Endothelial cell of umbilical vein (primary cell): ENCODE data around the gene TXLNA. TPM values are rescaled to one million over a fixed set of nuclear protein-coding genes. Genes with fewer than 3 reads are reported as not detected.

Experiments used
- BruUV-seq: library from RNA; stranded (reverse); fragments of 400-500 nt; replicated peaks from 2 replicates; lab custom pipeline; 2021; lab: Mats Ljungman, UMichigan
- CTCF ChIA-PET: fragments of 300-600, 350-600 bp; sonication (Branson Sonifier 250); formaldehyde crosslinking; loops from one replicate; lab custom pipeline; 2021; ENCODE audit warnings: antibody characterized with exemption, inconsistent platforms; lab: Charles Lee
- POLR2A ChIA-PET: fragments of 300-600, 350-600 bp; sonication (Branson Sonifier 250); formaldehyde crosslinking; loops from one replicate; lab custom pipeline; 2021; ENCODE audit warnings: antibody characterized with exemption, inconsistent platforms; lab: Charles Lee
- DNase-seq: peaks from one replicate; pipeline ENCODE4 v3.0.0-alpha.2; 2011; ENCODE audit warnings: low read depth, low spot score
- FAIRE-seq: peaks from 2 replicates; lab custom pipeline; 2011; peaks lifted over from hg19 to GRCh38; lab: Jason Lieb, UNC
- H2AFZ ChIP-seq: 2 replicates; pipeline ENCODE4 v1.6.0; 2012; ENCODE audit warnings: low read depth, low read length, control low read depth, inconsistent platforms
- H3K27ac ChIP-seq: 2 replicates; pipeline ENCODE4 v1.5.1; 2011; ENCODE audit warnings: low read depth, mild to moderate bottlenecking, control low read depth, low read length, moderate library complexity; ENCODE audit not compliant: insufficient read depth
- H3K27me3 ChIP-seq, 2 experiments: 2 replicates each; pipeline versions ENCODE4 v1.6.0 to v1.6.1; 2011; ENCODE audit warnings: low read length in 2 of 2, mixed read lengths in 1 of 2; ENCODE audit not compliant: control insufficient read depth in 2 of 2, insufficient read depth in 2 of 2
- H3K36me3 ChIP-seq, 2 experiments: 2 replicates in 1 of 2; 3 replicates in 1 of 2; pipeline ENCODE4 v1.5.1; 2011; ENCODE audit warnings: low read length in 2 of 2, mild to moderate bottlenecking in 1 of 2, moderate library complexity in 1 of 2; ENCODE audit not compliant: control insufficient read depth in 2 of 2, insufficient read depth in 2 of 2; ENCODE audit errors: extremely low read depth in 1 of 2
- H3K4me1 ChIP-seq: 3 replicates; pipeline ENCODE4 v1.5.1; 2011; ENCODE audit warnings: mild to moderate bottlenecking, low read length; ENCODE audit not compliant: control insufficient read depth, insufficient read depth; ENCODE audit errors: extremely low read depth
- H3K4me2 ChIP-seq: 2 replicates; pipeline ENCODE4 v1.6.1; 2011; ENCODE audit warnings: low read length, control low read depth, mixed read lengths; ENCODE audit not compliant: insufficient read depth
- H3K4me3 ChIP-seq, 3 experiments: fragments of 200-600 bp in 1 of 3; sonication (generic), shearing (Covaris generic) in 1 of 3; replicated peaks in 1 of 3; 2 replicates each; pipeline ENCODE4 v1.5.1; 2011 to 2016; ENCODE audit warnings: control low read depth in 3 of 3, low read length in 3 of 3, mild to moderate bottlenecking in 2 of 3, inconsistent platforms in 1 of 3, low read depth in 1 of 3, moderate library complexity in 1 of 3; ENCODE audit not compliant: insufficient read depth in 1 of 3
- H3K79me2 ChIP-seq: 2 replicates; pipeline ENCODE4 v1.6.0; 2012; ENCODE audit warnings: low read length, inconsistent platforms; ENCODE audit not compliant: control insufficient read depth, insufficient read depth
- H3K9ac ChIP-seq: replicated peaks from 2 replicates; pipeline ENCODE3; 2011; ENCODE audit warnings: low read length, control low read depth; ENCODE audit not compliant: insufficient read depth; ENCODE audit errors: extremely low read depth
- H3K9me1 ChIP-seq: replicated peaks from 3 replicates; pipeline ENCODE4 v1.6.0; 2011; ENCODE audit warnings: mild to moderate bottlenecking, low read length; ENCODE audit not compliant: control insufficient read depth, insufficient read depth; ENCODE audit errors: extremely low read depth
- H3K9me3 ChIP-seq: replicated peaks from 2 replicates; pipeline ENCODE4 v1.5.1; 2012; ENCODE audit warnings: low read length, inconsistent platforms; ENCODE audit not compliant: control insufficient read depth, insufficient read depth
- H4K20me1 ChIP-seq: replicated peaks from 2 replicates; pipeline ENCODE3; 2011; ENCODE audit warnings: mild to moderate bottlenecking, low read length; ENCODE audit not compliant: control insufficient read depth, insufficient read depth; ENCODE audit errors: extremely low read depth
- CTCF ChIP-seq, 2 donors: IDR thresholded peaks; 1 replicate in 1 of 2; 2 replicates in 1 of 2; pipeline ENCODE4 v1.5.1; 2011; ENCODE audit warnings: low read length in 2 of 2, mild to moderate bottlenecking in 2 of 2, moderate library complexity in 2 of 2, control low read depth in 1 of 2, inconsistent platforms in 1 of 2, low read depth in 1 of 2; ENCODE audit not compliant: insufficient read depth in 1 of 2; ENCODE audit errors: extremely low read depth in 1 of 2
- EZH2 ChIP-seq: IDR thresholded peaks from 2 replicates; pipeline ENCODE4 v1.6.1; 2012; ENCODE audit warnings: borderline replicate concordance, low read depth, mild to moderate bottlenecking, moderate library complexity, low read length, inconsistent platforms; ENCODE audit not compliant: severe bottlenecking
- FOS ChIP-seq: IDR thresholded peaks from 2 replicates; pipeline ENCODE4 v1.6.1; 2011; ENCODE audit warnings: mild to moderate bottlenecking, low read length, moderate library complexity, borderline replicate concordance; ENCODE audit not compliant: insufficient read depth
- GATA2 ChIP-seq: IDR thresholded peaks from 2 replicates; pipeline ENCODE4 v1.7.0; 2011; ENCODE audit warnings: low read depth, mild to moderate bottlenecking, moderate library complexity, mixed read lengths, low read length; ENCODE audit not compliant: insufficient read length, insufficient read depth
- JUN ChIP-seq: IDR thresholded peaks from 2 replicates; pipeline ENCODE4 v1.6.1; 2011; ENCODE audit warnings: borderline replicate concordance, low read depth; ENCODE audit not compliant: insufficient read length, insufficient read depth
- MYC ChIP-seq: IDR thresholded peaks from one replicate; pipeline ENCODE4 v1.6.1; 2011; ENCODE audit warnings: mild to moderate bottlenecking, low read depth, low read length
- POLR2A ChIP-seq: IDR thresholded peaks from 2 replicates; pipeline ENCODE4 v1.6.1; 2012; ENCODE audit warnings: low read depth, mild to moderate bottlenecking, control low read depth, low read length
- POLR2AphosphoS5 ChIP-seq: IDR thresholded peaks from 2 replicates; pipeline ENCODE4 v1.6.1; 2012; ENCODE audit warnings: low read depth, mild to moderate bottlenecking, control low read depth, low read length, moderate library complexity; ENCODE audit not compliant: insufficient read depth
- dilution Hi-C: fragments of 300-500 bp; cut with MboI; formaldehyde crosslinking; loops from one replicate; pipeline ENCODE4 v1.15.0; 2019; ENCODE audit warnings: low sequenced_read_pairs; ENCODE audit not compliant: extremely low pct_ligation_motif_present
- intact Hi-C: fragments of 100-400 bp; cut with micrococcal nuclease; formaldehyde crosslinking; loops from one replicate; pipeline ENCODE4 v1.10.0; 2022
- polyA plus RNA-seq, 4 experiments: library from polyadenylated mRNA; depleted of rRNA in 3 of 4; stranded (reverse) in 3 of 4; unstranded in 1 of 4; fragments of >200 nt; gene quantifications; 2 replicates each; pipeline versions ENCODE4 v1.2.1 to v1.2.3, GENCODE V29; 2011 to 2012; ENCODE audit warnings: missing spikeins in 1 of 4
- total RNA-seq: library from RNA; stranded (reverse); gene quantifications from 2 replicates; pipeline ENCODE4 v1.2.3, GENCODE V29; 2021
- TF ChIP-seq, protein P1 (sequence below): IDR thresholded peaks from 2 replicates; pipeline ENCODE4 v1.6.1; 2011; ENCODE audit not compliant: insufficient read depth, insufficient read length

Gene TXLNA
- total and polyA plus RNA-seq, 2 donors (not counting 3 experiments of a cell fraction or from before 2014, with no cell fraction given) = 41.8 to 69.4 TPM

DNA sequence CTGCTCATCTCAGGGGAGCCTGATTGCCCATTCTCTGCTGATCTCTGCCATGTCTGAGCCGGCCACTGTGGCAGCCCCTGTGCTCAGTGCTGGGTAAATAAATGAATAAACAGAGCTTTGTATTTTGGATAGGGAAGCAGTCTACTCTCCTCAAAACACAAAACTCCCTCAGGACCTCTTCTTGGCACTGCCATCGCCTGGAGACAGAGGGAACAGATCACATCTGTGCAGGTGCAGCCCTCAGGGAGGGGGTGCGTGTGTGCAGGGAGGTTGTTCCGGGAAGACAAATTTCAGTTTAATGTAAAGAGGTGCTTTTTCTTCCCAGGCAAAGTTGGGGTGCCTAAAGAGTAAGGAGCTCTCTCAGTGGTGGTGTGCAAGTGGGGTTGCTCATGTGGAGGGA lies 59.9 kb downstream of the TXLNA start:
- Histone ChIP-seq H3K9ac (no peak overlapping the region), H3K4me3 (no peak overlapping the region), H2AFZ (no peak overlapping the region), H3K9me3 (no peaks in the 10 kb centered on the region), H3K4me2 (no peak overlapping the region), H3K36me3 (peaks cover 0 to 6% of the 10 kb centered on the region in 2 experiments), H3K79me2 (no peaks in the 10 kb centered on the region), H3K9me1 (no peaks in the 10 kb centered on the region), H3K27ac (no peak overlapping the region), H4K20me1 (no peaks in the 10 kb centered on the region), H3K27me3 (no peaks in the 10 kb centered on the region), H3K4me1 (peaks cover 32% of the 10 kb centered on the region)
- no peak for FAIRE-seq
- CTCF ChIA-PET = interaction anchor here (1.0 to 8.4 kb wide), 8 partner anchors 10 to 123 kb away, joined by 3 to 73 read pairs (median 8); partner anchors contain the start of genes FAM167B, FAM229A, LCK and TSSK3
- DNase-seq = no peak
- TF ChIP-seq MYC (no peak), POLR2AphosphoS5 (no peak), FOS (no peak), EZH2 (no peak), POLR2A (no peak), GATA2 (no peak), JUN (no peak), CTCF (IDR thresholded peaks at IDR 0.05; ENCODE audit: extremely low read depth in 1 of 2, insufficient read depth in 1 of 2, low read depth in 1 of 2, low read length in 2 of 2) (no peak)
- TF ChIP-seq, protein P1, sequence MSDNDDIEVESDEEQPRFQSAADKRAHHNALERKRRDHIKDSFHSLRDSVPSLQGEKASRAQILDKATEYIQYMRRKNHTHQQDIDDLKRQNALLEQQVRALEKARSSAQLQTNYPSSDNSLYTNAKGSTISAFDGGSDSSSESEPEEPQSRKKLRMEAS = no peak
- dilution Hi-C loops (no loop called here), intact Hi-C loops (no loop called here)
- POLR2A ChIA-PET = interaction anchor here (2.6 kb wide), 1 partner anchor 11 kb away, joined by 9 read pairs; no protein-coding TSS in a partner anchor
- BruUV-seq = TSS peak; percentile 5
